HEK293 (cell line): Measurements from ENCODE around the gene S100PBP.

ENCODE experiments used
- CTCF ChIA-PET: fragments of 350-600 bp; formaldehyde crosslinking; extraction: SDS; loops from one replicate; lab custom pipeline; 2021; ENCODE audit warnings: antibody characterized with exemption; lab: Yijun Ruan, JAX
- POLR2A ChIA-PET: fragments of 300-600 bp; formaldehyde crosslinking; extraction: SDS; loops from one replicate; lab custom pipeline; 2020; ENCODE audit warnings: antibody characterized with exemption, inconsistent platforms; lab: Yijun Ruan, JAX
- H3K27ac ChIP-seq: fragments of 200-500 bp; sonication (Bioruptor generic); 2 replicates; pipeline ENCODE4 v1.5.1; 2014; ENCODE audit warnings: low read depth, low read length, control low read depth, inconsistent platforms; ENCODE audit errors: extremely low read depth
- H3K36me3 ChIP-seq, 2 experiments: fragments of 200-500 bp in 1 of 2; sonication (Bioruptor generic) in 1 of 2; 1 replicate in 1 of 2; 2 replicates in 1 of 2; pipeline ENCODE4 v1.5.1; 2014 to 2017; ENCODE audit warnings: inconsistent platforms in 2 of 2, low read length in 2 of 2; ENCODE audit not compliant: control insufficient read depth in 2 of 2, insufficient read depth in 1 of 2
- H3K4me1 ChIP-seq: fragments of 200-500 bp; sonication (Bioruptor generic); 2 replicates; pipeline ENCODE4 v1.5.1; 2014; ENCODE audit warnings: mild to moderate bottlenecking, low read length, inconsistent platforms; ENCODE audit not compliant: control insufficient read depth, insufficient read depth
- H3K4me3 ChIP-seq: 2 replicates; pipeline ENCODE4 v1.5.1; 2011; ENCODE audit warnings: low read depth, mild to moderate bottlenecking, control low read depth, low read length, moderate library complexity
- H3K9me3 ChIP-seq: fragments of 200-500 bp; sonication (Bioruptor generic); 2 replicates; pipeline ENCODE4 v1.5.1; 2014; ENCODE audit warnings: low read depth, low read length, inconsistent platforms; ENCODE audit not compliant: control insufficient read depth, insufficient read depth
- KLF17 ChIP-seq: fragments of 450-650 bp; formaldehyde crosslinking; IDR thresholded peaks from 2 replicates; pipeline ENCODE4 v1.5.1; 2016; ENCODE audit warnings: missing biosample characterization, missing genetic modification characterization
- OVOL3 ChIP-seq: fragments of 450-650 bp; formaldehyde crosslinking; IDR thresholded peaks from 2 replicates; pipeline ENCODE4 v1.5.1; 2016; ENCODE audit warnings: missing biosample characterization, missing genetic modification characterization
- PATZ1 ChIP-seq: fragments of 450-650 bp; formaldehyde crosslinking; IDR thresholded peaks from 2 replicates; pipeline ENCODE4 v1.5.1; 2016; ENCODE audit warnings: missing biosample characterization, missing genetic modification characterization
- ZBTB21 ChIP-seq: fragments of 450-650 bp; formaldehyde crosslinking; IDR thresholded peaks from 2 replicates; pipeline ENCODE4 v1.5.1; 2017; ENCODE audit warnings: missing biosample characterization, missing genetic modification characterization
- ZFP41 ChIP-seq: fragments of 450-650 bp; formaldehyde crosslinking; IDR thresholded peaks from 2 replicates; pipeline ENCODE4 v1.5.1; 2016; ENCODE audit warnings: missing biosample characterization, missing genetic modification characterization, borderline replicate concordance
- ZFP69B ChIP-seq: fragments of 450-650 bp; formaldehyde crosslinking; IDR thresholded peaks from 2 replicates; pipeline ENCODE4 v1.5.1; 2016; ENCODE audit warnings: missing biosample characterization, missing genetic modification characterization
- ZNF133 ChIP-seq: fragments of 450-650 bp; formaldehyde crosslinking; IDR thresholded peaks from 2 replicates; pipeline ENCODE4 v1.5.1; 2016; ENCODE audit warnings: missing biosample characterization, missing genetic modification characterization
- ZNF175 ChIP-seq: fragments of 450-650 bp; formaldehyde crosslinking; IDR thresholded peaks from 2 replicates; pipeline ENCODE4 v1.5.1; 2016; ENCODE audit warnings: missing biosample characterization, missing genetic modification characterization
- ZNF211 ChIP-seq: fragments of 450-650 bp; formaldehyde crosslinking; IDR thresholded peaks from 2 replicates; pipeline ENCODE4 v1.5.1; 2016; ENCODE audit warnings: low read depth, missing biosample characterization, missing genetic modification characterization
- ZNF544 ChIP-seq: fragments of 450-650 bp; formaldehyde crosslinking; IDR thresholded peaks from 2 replicates; pipeline ENCODE4 v1.5.0; 2017; ENCODE audit warnings: missing biosample characterization, missing genetic modification characterization
- ZNF610 ChIP-seq: fragments of 450-650 bp; formaldehyde crosslinking; IDR thresholded peaks from 2 replicates; pipeline ENCODE4 v1.5.1; 2016; ENCODE audit warnings: missing biosample characterization, missing genetic modification characterization, borderline replicate concordance
- ZNF76 ChIP-seq: fragments of 450-650 bp; formaldehyde crosslinking; IDR thresholded peaks from 2 replicates; pipeline ENCODE4; 2016; ENCODE audit warnings: low read depth, missing biosample characterization, missing genetic modification characterization, borderline replicate concordance
- TF ChIP-seq, protein P1 (sequence below): fragments of 450-650 bp; formaldehyde crosslinking; IDR thresholded peaks from 2 replicates; pipeline ENCODE4 v1.5.1; 2016; ENCODE audit warnings: missing biosample characterization, missing genetic modification characterization
- TF ChIP-seq, protein P2 (sequence below): fragments of 450-650 bp; formaldehyde crosslinking; IDR thresholded peaks from 2 replicates; pipeline ENCODE4 v1.5.1; 2016; ENCODE audit warnings: missing biosample characterization, missing genetic modification characterization

S100PBP gene

GRCh38 chr1:32893198-32894018 lies 76.0 kb downstream of the S100PBP start (continued):
- no peak for TF ChIP-seq ZNF211 (tag by site-specific recombination)
- TF ChIP-seq OVOL3, result no peak
- TF ChIP-seq ZNF76, result peak; percentile 66; the same call in 1 of the 2 replicates
- no peak for TF ChIP-seq ZNF175 (tag by site-specific recombination)
- TF ChIP-seq ZNF610, result no peak
- TF ChIP-seq ZNF544 (tag by site-specific recombination), result no peak
- TF ChIP-seq ZFP41 (tag by site-specific recombination), result no peak

DNA sequence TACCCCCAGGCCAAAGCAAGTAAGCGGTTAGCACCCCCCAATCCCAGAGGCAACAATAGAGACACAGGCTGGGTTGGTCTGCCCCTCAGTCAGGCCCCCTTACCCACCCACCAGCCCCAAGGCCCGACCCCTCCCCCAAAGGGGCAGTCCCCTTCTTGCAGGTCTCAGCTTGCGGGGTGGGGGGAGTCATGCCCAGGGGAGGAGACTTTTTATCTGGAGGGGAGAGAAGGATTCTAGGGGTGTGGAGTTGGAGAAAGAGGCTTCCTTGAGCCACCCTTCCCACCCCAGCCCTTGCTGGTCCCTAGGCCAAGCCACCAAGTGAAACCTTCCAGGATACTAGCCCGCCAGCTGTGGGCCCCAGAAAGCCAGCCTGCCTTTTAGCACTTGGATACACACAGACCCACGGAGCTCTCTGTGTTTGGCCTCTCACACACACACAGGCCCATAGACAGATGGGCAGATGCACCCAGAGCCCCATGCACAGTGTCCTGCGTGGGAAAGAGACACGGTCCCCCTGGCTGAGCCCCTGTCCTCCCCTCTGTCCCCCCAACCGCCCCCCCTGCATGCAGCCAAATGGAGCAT lies 76.7 kb downstream of the S100PBP start:
- CTCF ChIA-PET, result interaction anchor here (0.7 to 4.9 kb wide), 6 partner anchors 11 to 493 kb away, joined by 3 to 50 read pairs (median 4); no protein-coding TSS in a partner anchor
- POLR2A ChIA-PET, result no interaction called here

More for the DNA sequence above, 76.7 kb downstream of the S100PBP start:
- Histone ChIP-seq H3K27ac (no peak overlapping the region), H3K4me3 (no peak overlapping the region), H3K36me3 (no peaks in the 10 kb centered on the region), H3K4me1 (no peaks in the 10 kb centered on the region), H3K9me3 (no peaks in the 10 kb centered on the region)
- no peak for TF ChIP-seq ZNF133 (tag by site-specific recombination)
- TF ChIP-seq, protein P1, sequence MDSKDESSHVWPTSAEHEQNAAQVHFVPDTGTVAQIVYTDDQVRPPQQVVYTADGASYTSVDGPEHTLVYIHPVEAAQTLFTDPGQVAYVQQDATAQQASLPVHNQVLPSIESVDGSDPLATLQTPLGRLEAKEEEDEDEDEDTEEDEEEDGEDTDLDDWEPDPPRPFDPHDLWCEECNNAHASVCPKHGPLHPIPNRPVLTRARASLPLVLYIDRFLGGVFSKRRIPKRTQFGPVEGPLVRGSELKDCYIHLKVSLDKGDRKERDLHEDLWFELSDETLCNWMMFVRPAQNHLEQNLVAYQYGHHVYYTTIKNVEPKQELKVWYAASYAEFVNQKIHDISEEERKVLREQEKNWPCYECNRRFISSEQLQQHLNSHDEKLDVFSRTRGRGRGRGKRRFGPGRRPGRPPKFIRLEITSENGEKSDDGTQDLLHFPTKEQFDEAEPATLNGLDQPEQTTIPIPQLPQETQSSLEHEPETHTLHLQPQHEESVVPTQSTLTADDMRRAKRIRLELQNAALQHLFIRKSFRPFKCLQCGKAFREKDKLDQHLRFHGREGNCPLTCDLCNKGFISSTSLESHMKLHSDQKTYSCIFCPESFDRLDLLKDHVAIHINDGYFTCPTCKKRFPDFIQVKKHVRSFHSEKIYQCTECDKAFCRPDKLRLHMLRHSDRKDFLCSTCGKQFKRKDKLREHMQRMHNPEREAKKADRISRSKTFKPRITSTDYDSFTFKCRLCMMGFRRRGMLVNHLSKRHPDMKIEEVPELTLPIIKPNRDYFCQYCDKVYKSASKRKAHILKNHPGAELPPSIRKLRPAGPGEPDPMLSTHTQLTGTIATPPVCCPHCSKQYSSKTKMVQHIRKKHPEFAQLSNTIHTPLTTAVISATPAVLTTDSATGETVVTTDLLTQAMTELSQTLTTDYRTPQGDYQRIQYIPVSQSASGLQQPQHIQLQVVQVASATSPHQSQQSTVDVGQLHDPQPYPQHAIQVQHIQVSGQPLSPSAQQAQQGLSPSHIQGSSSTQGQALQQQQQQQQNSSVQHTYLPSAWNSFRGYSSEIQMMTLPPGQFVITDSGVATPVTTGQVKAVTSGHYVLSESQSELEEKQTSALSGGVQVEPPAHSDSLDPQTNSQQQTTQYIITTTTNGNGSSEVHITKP (tag by site-specific recombination), result peak; percentile 24; the same call in 1 of the 2 replicates
- TF ChIP-seq, protein P2, sequence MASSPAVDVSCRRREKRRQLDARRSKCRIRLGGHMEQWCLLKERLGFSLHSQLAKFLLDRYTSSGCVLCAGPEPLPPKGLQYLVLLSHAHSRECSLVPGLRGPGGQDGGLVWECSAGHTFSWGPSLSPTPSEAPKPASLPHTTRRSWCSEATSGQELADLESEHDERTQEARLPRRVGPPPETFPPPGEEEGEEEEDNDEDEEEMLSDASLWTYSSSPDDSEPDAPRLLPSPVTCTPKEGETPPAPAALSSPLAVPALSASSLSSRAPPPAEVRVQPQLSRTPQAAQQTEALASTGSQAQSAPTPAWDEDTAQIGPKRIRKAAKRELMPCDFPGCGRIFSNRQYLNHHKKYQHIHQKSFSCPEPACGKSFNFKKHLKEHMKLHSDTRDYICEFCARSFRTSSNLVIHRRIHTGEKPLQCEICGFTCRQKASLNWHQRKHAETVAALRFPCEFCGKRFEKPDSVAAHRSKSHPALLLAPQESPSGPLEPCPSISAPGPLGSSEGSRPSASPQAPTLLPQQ (tag by site-specific recombination), result peak; percentile 92
- TF ChIP-seq KLF17 (tag by site-specific recombination), result peak; percentile 75; the same call in 1 of the 2 replicates
- peak; percentile 86 for TF ChIP-seq ZFP69B (tag by site-specific recombination)
- no peak for TF ChIP-seq PATZ1
- TF ChIP-seq ZBTB21 (tag by site-specific recombination), result no peak
